Fibroblast of mammary gland (primary cell): ENCODE measurements around the gene SERAC1.

Experiments used
- DNase-seq: peaks from one replicate; pipeline ENCODE4 v3.0.0-alpha.2; 2010; ENCODE audit warnings: low read depth
- H3K4me3 ChIP-seq: 2 replicates; pipeline ENCODE4 v1.5.1; 2011; ENCODE audit warnings: low read depth, mild to moderate bottlenecking, low read length, moderate library complexity; ENCODE audit not compliant: control insufficient read depth
- TF ChIP-seq, protein P1 (sequence below): conservative IDR thresholded peaks from 2 replicates; pipeline ENCODE4 v1.5.1; 2011; ENCODE audit warnings: low read depth, low read length, inconsistent platforms; ENCODE audit not compliant: control insufficient read depth, insufficient read depth

Gene SERAC1

GRCh38 chr6:158071121-158072082 is 96.7 kb downstream of the SERAC1 start:
- TF ChIP-seq, protein P1, sequence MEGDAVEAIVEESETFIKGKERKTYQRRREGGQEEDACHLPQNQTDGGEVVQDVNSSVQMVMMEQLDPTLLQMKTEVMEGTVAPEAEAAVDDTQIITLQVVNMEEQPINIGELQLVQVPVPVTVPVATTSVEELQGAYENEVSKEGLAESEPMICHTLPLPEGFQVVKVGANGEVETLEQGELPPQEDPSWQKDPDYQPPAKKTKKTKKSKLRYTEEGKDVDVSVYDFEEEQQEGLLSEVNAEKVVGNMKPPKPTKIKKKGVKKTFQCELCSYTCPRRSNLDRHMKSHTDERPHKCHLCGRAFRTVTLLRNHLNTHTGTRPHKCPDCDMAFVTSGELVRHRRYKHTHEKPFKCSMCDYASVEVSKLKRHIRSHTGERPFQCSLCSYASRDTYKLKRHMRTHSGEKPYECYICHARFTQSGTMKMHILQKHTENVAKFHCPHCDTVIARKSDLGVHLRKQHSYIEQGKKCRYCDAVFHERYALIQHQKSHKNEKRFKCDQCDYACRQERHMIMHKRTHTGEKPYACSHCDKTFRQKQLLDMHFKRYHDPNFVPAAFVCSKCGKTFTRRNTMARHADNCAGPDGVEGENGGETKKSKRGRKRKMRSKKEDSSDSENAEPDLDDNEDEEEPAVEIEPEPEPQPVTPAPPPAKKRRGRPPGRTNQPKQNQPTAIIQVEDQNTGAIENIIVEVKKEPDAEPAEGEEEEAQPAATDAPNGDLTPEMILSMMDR: no peak
- H3K4me3 ChIP-seq: no peak overlapping the region
- no peak for DNase-seq

DNA sequence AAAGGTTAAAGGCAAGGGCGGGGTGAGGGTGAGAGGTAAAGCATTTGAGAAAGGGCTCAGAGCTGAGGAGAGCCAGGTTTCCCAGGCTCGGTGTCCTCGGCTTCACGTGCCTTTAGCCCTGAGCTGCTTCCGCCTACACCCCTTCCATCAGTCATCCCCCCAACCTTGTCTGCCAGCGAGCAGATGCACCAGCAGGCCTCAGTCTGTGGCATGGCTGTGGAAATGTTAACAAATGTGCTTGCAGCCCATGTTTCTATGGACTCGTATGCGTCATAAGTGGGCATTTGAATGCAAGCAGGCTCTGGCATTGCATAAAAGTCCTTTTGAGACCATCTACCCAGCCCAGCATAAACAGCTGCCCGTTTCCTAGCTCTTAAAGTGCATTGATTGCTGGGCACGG is 97.5 kb downstream of the SERAC1 start:
- TF ChIP-seq, protein P1: no peak
- no peak for DNase-seq
- no peak overlapping the region for H3K4me3 ChIP-seq

DNA sequence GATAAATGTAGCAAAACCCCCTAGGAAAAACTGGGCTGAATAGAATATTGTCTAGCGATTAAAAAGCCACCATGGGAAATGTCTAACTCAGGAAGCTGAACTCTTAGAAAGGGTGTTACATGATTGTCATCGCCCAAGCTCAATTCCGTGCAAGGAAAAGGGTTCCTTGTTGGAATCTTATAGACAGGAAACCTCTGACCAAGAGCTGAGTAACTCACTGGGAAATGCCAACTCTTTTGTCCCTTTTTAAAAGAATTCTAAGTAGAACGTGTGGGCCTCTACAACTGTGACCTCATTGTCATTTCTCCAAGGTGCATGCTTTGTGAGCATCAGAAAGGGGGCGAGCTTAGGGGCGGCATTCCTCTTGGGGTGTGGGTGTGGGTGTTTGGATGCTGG is 98.3 kb downstream of the SERAC1 start:
- TF ChIP-seq, protein P1: no peak
- DNase-seq: peak; percentile 44
- H3K4me3 ChIP-seq: no peak overlapping the region

DNA sequence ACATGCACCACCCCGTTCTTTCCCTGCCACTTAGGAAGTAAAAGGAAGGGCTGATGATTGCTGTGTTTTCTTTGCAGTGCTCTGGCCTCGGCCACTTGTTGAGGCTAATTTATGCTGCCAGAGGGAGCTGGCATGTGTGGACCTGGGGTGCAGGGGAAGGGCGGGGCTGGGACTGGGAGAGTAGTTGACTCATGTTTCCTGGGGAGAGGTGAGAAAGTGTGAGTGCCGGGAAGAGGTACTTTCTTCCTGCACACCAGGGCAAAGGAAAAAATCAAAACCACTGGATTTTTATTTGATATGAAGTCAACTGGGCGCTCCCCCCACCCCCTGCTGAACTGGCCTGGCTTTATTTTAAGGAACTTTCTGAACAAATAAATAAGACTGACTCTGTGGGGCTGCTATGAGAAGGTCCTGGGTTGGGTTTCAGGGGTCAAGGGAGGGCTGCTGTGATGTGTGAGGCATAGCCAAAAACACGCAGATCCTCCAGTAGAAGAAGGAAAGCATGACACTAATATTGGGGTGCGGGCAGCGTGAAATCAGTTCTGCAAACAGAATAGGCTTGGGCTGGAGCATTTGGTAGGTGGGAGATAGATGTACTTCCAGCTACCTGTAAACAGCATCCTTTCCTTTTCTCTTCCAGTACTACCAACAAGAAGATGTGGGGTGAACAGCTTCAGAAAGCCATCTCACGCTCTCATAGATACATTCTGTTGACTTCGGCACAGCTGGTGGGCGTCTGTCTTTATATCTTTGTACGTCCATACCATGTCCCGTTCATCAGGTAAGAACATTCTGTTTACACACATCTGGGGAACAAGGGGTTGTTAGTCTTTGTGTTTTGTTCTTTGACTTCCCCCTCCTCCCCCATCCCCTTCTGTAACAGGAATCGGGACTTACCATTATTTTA is 98.9 kb downstream of the SERAC1 start:
- TF ChIP-seq, protein P1: no peak
- no peak overlapping the region for H3K4me3 ChIP-seq
- peak; percentile 61 for DNase-seq

DNA sequence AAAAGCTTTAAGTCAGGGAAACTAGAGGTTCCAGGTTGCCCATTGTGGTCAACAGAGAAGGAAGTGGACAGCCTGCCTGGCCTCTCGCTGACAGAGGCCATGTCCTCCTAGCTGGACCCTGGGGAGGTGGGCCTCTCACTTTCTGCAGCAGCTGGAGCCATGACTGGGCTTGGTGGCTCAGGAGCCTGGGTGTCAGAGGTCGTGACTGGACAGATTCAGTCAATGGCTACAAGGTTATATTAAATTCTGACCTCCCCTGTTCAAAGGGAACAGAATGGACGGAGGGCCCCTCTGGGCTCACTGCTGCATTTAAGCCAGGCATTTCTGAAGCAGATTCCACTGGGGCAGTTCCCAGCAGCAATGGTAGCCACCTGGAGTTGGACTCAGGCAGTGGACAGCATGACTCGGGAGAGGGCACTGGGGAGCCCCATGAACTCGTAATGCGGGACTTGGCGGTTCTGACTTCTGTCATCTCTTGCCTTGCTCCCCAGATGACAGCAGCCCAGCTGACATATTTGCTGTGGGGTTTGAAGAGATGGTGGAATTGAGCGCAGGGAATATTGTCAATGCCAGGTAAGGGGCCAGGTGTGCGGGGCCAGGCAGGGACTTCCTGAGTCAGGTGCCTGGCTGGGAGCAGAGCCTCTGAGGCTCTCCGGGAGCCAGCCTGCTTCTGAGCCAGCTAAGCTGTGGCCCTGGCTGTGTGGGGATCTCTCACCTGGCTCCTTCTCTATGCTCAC is 99.7 kb downstream of the SERAC1 start:
- DNase-seq: no peak
- TF ChIP-seq, protein P1: no peak
- no peak overlapping the region for H3K4me3 ChIP-seq

GRCh38 chr6:158067436-158068015 is 100.5 kb downstream of the SERAC1 start:
- H3K4me3 ChIP-seq: no peak overlapping the region
- TF ChIP-seq, protein P1: no peak
- DNase-seq: no peak
